H1 (cell line): Measurements from ENCODE around the gene TMCC3. TPM values are rescaled to one million over a fixed set of nuclear protein-coding genes. Genes with fewer than 3 reads are reported as not detected.

ENCODE experiments used
- CHD7 ChIP-seq: fragments of 300-600 bp; sonication (generic); IDR thresholded peaks from 2 replicates; pipeline ENCODE4 v1.7.1; 2012; ENCODE audit warnings: low read length, moderate library complexity, mild to moderate bottlenecking, inconsistent platforms; ENCODE audit not compliant: insufficient replicate concordance
- polyA plus RNA-seq, 7 experiments: library from polyadenylated mRNA; depleted of rRNA in 3 of 7; stranded (reverse) in 5 of 7; unstranded in 2 of 7; fragments of >200 nt in 5 of 7; fragments of 200-250 nt in 2 of 7; gene quantifications; 1 replicate in 5 of 7; 2 replicates in 1 of 7; 4 replicates in 1 of 7; pipeline versions ENCODE4 v1.2.1 to v1.2.3, GENCODE V29; 2011 to 2013; ENCODE audit warnings: missing spikeins in 2 of 7, mixed read lengths in 2 of 7
- total RNA-seq: library from RNA; stranded (reverse); fragmentation: NEBNext Ultra II Directional; extraction: Animal tissue kit (Norgen Biotek cat#: 25700); gene quantifications from 2 replicates; pipeline ENCODE4 v1.2.1, GENCODE V29; 2021

TMCC3 gene
- total and polyA plus RNA-seq, 2 of the 8 experiments (the other 6 are each of a cell fraction or from before 2014, with no cell fraction given), result 1.7 to 4.1 TPM

- TF ChIP-seq CHD7, result no peak
Observed at GRCh38 chr12:94699801-94700200, 49.4 kb upstream of the TMCC3 start (continued).
